ENCODE results near the gene TEX29. TPM values are rescaled to one million over a fixed set of nuclear protein-coding genes. Genes with fewer than 3 reads are reported as not detected.

Gene TEX29
- total RNA-seq, 6 donors from 2014 or later: 0.37 to 1.2 (median 0.63) TPM; not detected in 3

- WGBS, 2 donors: 80 to 86% methylated on average over 6 of the region's 6 CpGs
- no peaks in the 10 kb centered on the region for H3K27me3 ChIP-seq
- peaks cover 0 to 12% (median 2%) of the 10 kb centered on the region in 4 donors for H3K9me3 ChIP-seq
- DNase-seq (no peak), ATAC-seq (ENCODE audit: low FRiP score in 2 of 2) (no peak)
- no peaks in the 10 kb centered on the region for H3K4me1 ChIP-seq
- H3K4me3 ChIP-seq: no peak overlapping the region
- H3K36me3 ChIP-seq: peaks cover 0 to 4% (median 0%) of the 10 kb centered on the region in 4 donors
- H3K27ac ChIP-seq: no peak overlapping the region
- no peak for TF ChIP-seq CTCF (IDR thresholded peaks at IDR 0.05)
- TF ChIP-seq POLR2A (IDR thresholded peaks at IDR 0.05): no peak
- TF ChIP-seq EP300 (IDR thresholded peaks at IDR 0.05): no peak
- TF ChIP-seq POLR2AphosphoS5 (IDR thresholded peaks at IDR 0.05): no peak
Observed at GRCh38 chr13:111314852-111315251, 5.6 kb upstream of the TEX29 start.

GRCh38 chr13:111315347-111315995 is 5.0 kb upstream of the TEX29 start:
- no peak for TF ChIP-seq CTCF (IDR thresholded peaks at IDR 0.05)
- no peak for TF ChIP-seq POLR2AphosphoS5 (IDR thresholded peaks at IDR 0.05)
- no peak for TF ChIP-seq POLR2A (IDR thresholded peaks at IDR 0.05)
- no peak for TF ChIP-seq EP300 (IDR thresholded peaks at IDR 0.05)
- H3K9me3 ChIP-seq: peaks cover 0 to 12% (median 2%) of the 10 kb centered on the region in 4 donors
- DNase-seq (no peak), ATAC-seq (ENCODE audit: low FRiP score in 2 of 2) (no peak)
- H3K4me3 ChIP-seq: no peak overlapping the region
- H3K4me1 ChIP-seq: no peaks in the 10 kb centered on the region
- no peak overlapping the region for H3K27ac ChIP-seq
- H3K27me3 ChIP-seq: no peaks in the 10 kb centered on the region
- 84% methylated on average over 5 to 15 of the region's 15 CpGs for WGBS, 2 donors
- peaks cover 0 to 4% (median 0%) of the 10 kb centered on the region in 4 donors for H3K36me3 ChIP-seq

GRCh38 chr13:111316161-111316730 is 4.2 kb upstream of the TEX29 start:
- DNase-seq (no peak), ATAC-seq (ENCODE audit: low FRiP score in 2 of 2) (no peak)
- Histone ChIP-seq H3K36me3 (peaks cover 0 to 4% (median 0%) of the 10 kb centered on the region in 4 donors), H3K9me3 (peaks cover 0 to 12% (median 2%) of the 10 kb centered on the region in 4 donors), H3K4me3 (no peak overlapping the region), H3K4me1 (no peaks in the 10 kb centered on the region), H3K27ac (no peak overlapping the region), H3K27me3 (no peaks in the 10 kb centered on the region)
- 73 to 79% methylated on average over 11 to 12 of the region's 12 CpGs for WGBS, 2 donors
- TF ChIP-seq EP300 (IDR thresholded peaks at IDR 0.05) (no peak), POLR2AphosphoS5 (IDR thresholded peaks at IDR 0.05) (no peak), POLR2A (IDR thresholded peaks at IDR 0.05) (no peak), CTCF (IDR thresholded peaks at IDR 0.05) (no peak)

- no peak for TF ChIP-seq POLR2AphosphoS5 (IDR thresholded peaks at IDR 0.05)
- no peak for TF ChIP-seq POLR2A (IDR thresholded peaks at IDR 0.05)
- no peak overlapping the region for H3K27ac ChIP-seq
- H3K27me3 ChIP-seq: no peaks in the 10 kb centered on the region
- ATAC-seq (ENCODE audit: low FRiP score in 2 of 2): no peak
- 91 to 94% methylated on average over 14 of the region's 14 CpGs for WGBS, 2 donors
- H3K36me3 ChIP-seq: peaks cover 0 to 4% (median 0%) of the 10 kb centered on the region in 4 donors
- peaks cover 0 to 10% (median 2%) of the 10 kb centered on the region in 4 donors for H3K9me3 ChIP-seq
- DNase-seq: no peak
- no peak overlapping the region for H3K4me3 ChIP-seq
- H3K4me1 ChIP-seq: no peaks in the 10 kb centered on the region
Observed at GRCh38 chr13:111317042-111317550, 3.3 kb upstream of the TEX29 start.

GRCh38 chr13:111317571-111318345 is 2.7 kb upstream of the TEX29 start:
- H3K4me1 ChIP-seq: no peaks in the 10 kb centered on the region
- WGBS, 2 donors: 83 to 89% methylated on average over 28 of the region's 29 CpGs
- TF ChIP-seq POLR2A (IDR thresholded peaks at IDR 0.05) (no peak), EP300 (IDR thresholded peaks at IDR 0.05) (no peak), POLR2AphosphoS5 (IDR thresholded peaks at IDR 0.05) (no peak), CTCF (IDR thresholded peaks at IDR 0.05) (no peak)
- H3K4me3 ChIP-seq: no peak overlapping the region
- DNase-seq: no peak
- H3K36me3 ChIP-seq: peaks cover 0 to 4% (median 0%) of the 10 kb centered on the region in 4 donors
- no peak overlapping the region for H3K27ac ChIP-seq
- ATAC-seq (ENCODE audit: low FRiP score in 2 of 2): no peak
- H3K27me3 ChIP-seq: no peaks in the 10 kb centered on the region
- H3K9me3 ChIP-seq: peaks cover 0 to 3% (median under 1%) of the 10 kb centered on the region in 4 donors

Measured in upper lobe of left lung (tissue), 6 donors.